ENCODE measurements around the gene C12orf57. TPM values are rescaled to one million over a fixed set of nuclear protein-coding genes. Genes with fewer than 3 reads are reported as not detected.

C12orf57 gene
- total and polyA plus RNA-seq, 2 of the 8 experiments (the other 6 are each of a cell fraction or from before 2014, with no cell fraction given) = 174 to 993 TPM

- CTCF ChIA-PET (ENCODE audit: partially characterized antibody) = interaction anchor here (0.6 to 10.0 kb wide), 6 partner anchors 12 to 328 kb away, joined by 3 to 253 read pairs (median 47); partner anchors contain the start of genes C12orf57, LRRC23, RNU7-1 and SPSB2
- Histone ChIP-seq H3K23ac (ENCODE audit: insufficient read length) (no peak within 1 kb of the TSS), H3K79me1 (ENCODE audit: low read depth, low read length) (peaks cover 10% of the 10 kb centered on the region), H3K14ac (ENCODE audit: insufficient read length) (no peak within 1 kb of the TSS), H2AK5ac (ENCODE audit: low read depth, low read length) (no peak within 1 kb of the TSS), H3K4me3 (ENCODE audit: extremely low read depth in 1 of 4, insufficient read depth in 2 of 4, low read depth in 3 of 4, low read length in 4 of 4) (peak within 1 kb of the TSS; percentile 90 to 99 (median 92)), H4K8ac (ENCODE audit: extremely low read depth, insufficient read depth, low read length) (peak within 1 kb of the TSS; percentile 47), H3K4me2 (ENCODE audit: insufficient read depth in 1 of 2, low read depth in 2 of 2, low read length in 2 of 2) (peak within 1 kb of the TSS; percentile 92 to 100), H2BK20ac (ENCODE audit: low read length) (no peak within 1 kb of the TSS), H2BK120ac (replicated peaks; ENCODE audit: low read depth, low read length) (no peak within 1 kb of the TSS), H3K23me2 (ENCODE audit: low read depth, low read length) (peaks cover 28% of the 10 kb centered on the region), H3K56ac (replicated peaks; ENCODE audit: insufficient read length, low read depth, low read length) (peak within 1 kb of the TSS; percentile 70), H4K5ac (ENCODE audit: insufficient read length, low read depth, low read length) (peak within 1 kb of the TSS; percentile 44), H2BK5ac (ENCODE audit: low read depth, low read length) (peak within 1 kb of the TSS; percentile 75), H2BK12ac (ENCODE audit: low read depth, low read length) (peak within 1 kb of the TSS; percentile 75; the same call in 1 of the 2 replicates), H3K36me3 (ENCODE audit: control insufficient read depth in 2 of 4, insufficient read depth in 4 of 4, low read length in 3 of 4) (peaks cover 1 to 13% (median 6%) of the 10 kb centered on the region in 4 experiments; a peak in 5 of 8 replicates), H2BK15ac (ENCODE audit: low read length) (0 out of 2 replicates have a peak within 1 kb of the TSS, but pooled peaks have one; percentile 18), H3K79me2 (ENCODE audit: control insufficient read depth in 1 of 2, insufficient read depth in 2 of 2, low read length in 2 of 2) (peaks cover 27 to 34% of the 10 kb centered on the region in 2 experiments), H3K27ac (ENCODE audit: low read depth, low read length) (peak within 1 kb of the TSS; percentile 17; the same call in 1 of the 2 replicates), H3K18ac (ENCODE audit: extremely low read depth, low read length) (peak within 1 kb of the TSS; percentile 83), H3K4me1 (replicated peaks in 1 of 4; ENCODE audit: control insufficient read depth in 3 of 4, insufficient read depth in 4 of 4, low read length in 3 of 4) (peaks cover 13 to 31% (median 17%) of the 10 kb centered on the region in 4 experiments), H3K9me3 (ENCODE audit: insufficient read depth in 2 of 2, low read depth in 1 of 2, low read length in 1 of 2) (no peaks in the 10 kb centered on the region), H4K20me1 (replicated peaks in 1 of 2; ENCODE audit: control insufficient read depth in 1 of 2, insufficient read depth in 2 of 2, low read length in 2 of 2) (peaks cover 14 to 16% of the 10 kb centered on the region in 2 experiments), H3K27me3 (replicated peaks in 1 of 4; ENCODE audit: control insufficient read depth in 3 of 4, extremely low read depth in 1 of 4, insufficient read depth in 3 of 4, low read length in 3 of 4) (no peaks in the 10 kb centered on the region), H4K91ac (replicated peaks; ENCODE audit: insufficient read length, low read length) (peak within 1 kb of the TSS; percentile 49), H3K9ac (replicated peaks in 1 of 4; ENCODE audit: extremely low read depth in 1 of 4, low read depth in 3 of 4, low read length in 3 of 4) (peak within 1 kb of the TSS; percentile 64 to 91 (median 69)), H3K4ac (replicated peaks; ENCODE audit: insufficient read length, low read depth, low read length) (peak within 1 kb of the TSS; percentile 34), H2AFZ (ENCODE audit: low read length) (no peak within 1 kb of the TSS)
- POLR2A ChIA-PET (ENCODE audit: partially characterized antibody) = interaction anchor here (0.6 to 44.0 kb wide), 9 partner anchors 15 to 100 kb away, joined by 3 to 1596 read pairs (median 22); partner anchors contain the start of genes C12orf57, CDCA3, EMG1 and ENO2
- no peak for FAIRE-seq
- 2% methylated on average over 9 of the region's 66 CpGs; no CpG with 5 or more reads in 1 of the 2 experiments for WGBS, 2 experiments (ENCODE audit: extremely low coverage in 1 of 2, insufficient coverage in 1 of 2, insufficient read length in 1 of 2, insufficient replicate concordance in 2 of 2, low coverage in 1 of 2, low lambda C conversion rate in 2 of 2, missing lambda C conversion rate in 1 of 2)
- DNase-seq (ENCODE audit: low read depth in 1 of 2, low spot score in 2 of 2) = peak in 1 of 2 experiments; percentile 83
- peak; percentile 58; the same call in 1 of the 2 replicates for TF ChIP-seq SUZ12 (IDR thresholded peaks at IDR 0.05; ENCODE audit: low read length)
- no peak for TF ChIP-seq GTF2F1 (IDR thresholded peaks at IDR 0.05; ENCODE audit: borderline replicate concordance, low read depth, low read length)
- no peak for TF ChIP-seq TCF12 (IDR thresholded peaks at IDR 0.05; ENCODE audit: low read depth, low read length)
- 0 out of 2 replicates have a peak, but pooled peaks have one; percentile 31 for TF ChIP-seq CREB1 (IDR thresholded peaks at IDR 0.05)
- no peak for TF ChIP-seq SP2 (IDR thresholded peaks at IDR 0.05; ENCODE audit: low read length)
- TF ChIP-seq POU5F1 (IDR thresholded peaks at IDR 0.05; ENCODE audit: low read depth, low read length) = no peak
- TF ChIP-seq KDM5A (IDR thresholded peaks at IDR 0.05; ENCODE audit: low read length) = no peak
- peak; percentile 62 for TF ChIP-seq TAF7 (optimal IDR thresholded peaks at IDR 0.05; ENCODE audit: borderline replicate concordance, low read depth, low read length)
- no peak for TF ChIP-seq CHD1 (IDR thresholded peaks at IDR 0.05; ENCODE audit: low read depth, low read length)
- no peak for TF ChIP-seq JUND (IDR thresholded peaks at IDR 0.05; ENCODE audit: low read length)
Observed at GRCh38 chr12:6927379-6928021, 16.3 kb upstream of the C12orf57 start, which contains the start of gene ATN1. ATN1 (plus strand) TSS chr12:6927959; CDS start chr12:6934002, 6,043 bp downstream.

Data from H1 (cell line).